A549 treated with RU486 at 1 μM for 4 hours (cell line): ENCODE measurements around the gene SGPP1. TPM values are rescaled to one million over a fixed set of nuclear protein-coding genes. Genes with fewer than 3 reads are reported as not detected.

Source experiments
- total RNA-seq: library from RNA; stranded (reverse); fragments of 200-300 nt; extraction: Qiagen RNA extraction; gene quantifications from 5 replicates; pipeline ENCODE4 v1.2.3, GENCODE V29; 2022; ENCODE audit warnings: low read depth

The SGPP1 gene
- total RNA-seq: 5.9 to 16.9 TPM (median 16.3 TPM) in 5 replicates

DNA sequence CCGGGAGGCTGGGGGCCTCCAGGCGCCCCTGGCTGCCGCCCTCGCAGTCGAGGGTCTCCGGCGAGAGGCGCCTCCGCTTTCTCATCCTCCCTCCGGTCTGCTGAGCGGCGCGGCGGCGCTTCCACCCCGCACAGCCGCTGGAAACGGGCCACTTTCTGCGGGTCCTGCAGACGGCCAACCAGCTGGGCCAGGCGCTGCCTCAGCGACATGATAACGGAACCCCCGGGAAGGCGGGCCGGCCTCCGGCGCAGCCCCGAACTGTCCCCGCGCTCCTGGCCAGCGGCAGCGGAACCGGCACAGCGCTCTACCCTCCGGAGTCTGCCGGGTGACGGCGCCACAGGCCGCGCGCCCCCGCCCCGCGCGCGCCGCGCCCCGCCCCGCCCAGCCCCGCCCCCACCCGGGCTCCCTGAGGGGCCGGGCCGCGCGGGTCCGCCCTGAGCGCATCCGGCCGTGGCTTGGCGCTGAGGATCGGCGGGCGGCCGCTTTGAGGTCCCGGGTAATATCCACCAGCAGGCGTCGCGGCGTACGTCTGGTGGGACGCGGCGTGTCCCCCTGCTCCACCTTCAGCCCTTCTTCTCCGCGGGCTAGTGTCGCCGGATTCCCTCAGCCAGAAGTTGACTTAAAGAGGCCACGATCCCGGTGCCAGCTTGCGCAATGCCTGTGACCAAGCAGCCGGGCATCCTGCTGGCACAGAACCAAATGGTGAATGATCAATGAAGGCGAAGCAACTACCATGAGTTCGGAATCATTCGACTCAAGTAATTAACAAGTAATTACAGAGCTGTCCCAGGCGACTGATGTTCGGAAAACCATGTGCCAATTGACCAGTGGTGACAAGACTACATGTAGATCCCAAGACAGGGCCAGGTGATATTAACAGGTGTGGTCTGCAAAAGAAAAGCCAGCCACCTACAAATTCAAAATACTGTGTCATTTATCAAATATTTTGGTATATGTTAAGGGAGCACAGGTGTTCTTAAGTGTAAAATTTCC is at the start of gene SGPP1:
Gene SGPP1 (minus strand): TSS at position 330 of the 993 bp plus-strand sequence. CDS start 121 bp downstream, at position 209.

DNA sequence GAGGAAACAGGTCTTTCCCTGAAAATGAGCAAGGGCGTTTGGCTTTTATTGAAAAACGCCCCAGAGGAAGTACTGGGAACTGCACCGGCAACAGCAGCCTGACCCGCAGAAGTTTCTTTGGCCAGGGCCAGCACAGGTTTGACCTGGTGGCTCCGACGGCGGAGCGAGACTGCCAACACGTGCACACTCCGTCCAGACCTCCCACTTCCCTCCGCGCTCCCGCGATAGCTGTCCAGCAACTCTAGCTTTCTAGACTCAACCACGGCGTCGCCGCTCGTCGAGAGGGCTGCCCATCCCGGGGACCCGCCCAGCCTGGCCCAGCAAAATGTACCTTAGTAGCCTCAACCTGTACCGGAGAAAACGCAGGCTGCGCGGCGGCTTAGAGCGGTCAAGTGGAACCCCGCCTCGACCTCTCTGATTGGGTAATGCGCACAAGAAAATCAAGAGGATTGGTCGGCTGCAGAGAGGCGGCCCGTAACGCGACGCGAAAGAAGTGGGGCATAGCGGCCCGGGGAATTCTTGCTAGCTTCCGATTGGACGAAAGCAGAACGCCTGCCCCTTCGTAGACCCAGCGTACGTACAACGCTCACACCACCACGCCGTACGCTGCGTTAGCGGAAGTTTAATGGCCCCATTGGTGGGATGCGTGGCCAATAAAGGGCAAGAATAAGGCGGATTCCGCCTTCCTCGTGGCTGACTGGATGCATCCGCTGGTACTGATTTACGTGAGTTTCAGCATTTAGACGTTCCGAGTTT is 86.2 kb downstream of the SGPP1 start, which contains the start of gene WDR89:
Gene WDR89 (minus strand): TSS at position 399 of the 756 bp plus-strand sequence. CDS start 41,929 bp downstream, outside the sequence.

Other genes starting within 250 kb of the SGPP1 start
- 14.4 to 26.8 TPM (median 25.7 TPM) in 5 replicates for gene PPP2R5E, start 184.7 kb downstream of the SGPP1 start, total RNA-seq
- 5.5 to 10.8 TPM (median 10.6 TPM) in 5 replicates for gene WDR89, start 86.2 kb downstream of the SGPP1 start, total RNA-seq
- 8.7 to 10.9 TPM (median 9.2 TPM) in 5 replicates for gene SYNE2, start 124.9 kb upstream of the SGPP1 start, total RNA-seq